SKM-1 (cell line): ENCODE results near the gene LSP1.
"Not testable (repeated sequence)": the region's sequence is repeated elsewhere in the genome, so short reads cannot be mapped to it uniquely, and the experiment has no call there.

Source experiments
- DNase-seq: peaks from one replicate; lab custom pipeline; 2025; ENCODE audit not compliant: unreplicated experiment; lab: John Stamatoyannopoulos, UW

The LSP1 gene

GRCh38 chr11:1852877-1853276, at the start of gene LSP1:
Gene LSP1, plus strand, starts transcription at chr11:1853084. Its CDS starts 61 bp downstream, at chr11:1853145.
- DNase-seq, result peak; percentile 81

- no peak for DNase-seq
These were observed 49.6 kb upstream of the LSP1 start for GRCh38 chr11:1803246-1803645.

GRCh38 chr11:1803835-1804519, 48.9 kb upstream of the LSP1 start:
- DNase-seq, result not testable (repeated sequence)

- DNase-seq, result no peak
These were observed 47.4 kb upstream of the LSP1 start for GRCh38 chr11:1805525-1805924.

- DNase-seq, result no peak
These were observed 45.5 kb upstream of the LSP1 start for GRCh38 chr11:1807264-1807995.

GRCh38 chr11:1810761-1811160, 42.1 kb upstream of the LSP1 start:
- peak; percentile 56 for DNase-seq

GRCh38 chr11:1812274-1812673, 40.6 kb upstream of the LSP1 start:
- DNase-seq, result no peak

- no peak for DNase-seq
These were observed 40.1 kb upstream of the LSP1 start for GRCh38 chr11:1812801-1813200.

- DNase-seq, result not testable (repeated sequence)
These were observed 39.5 kb upstream of the LSP1 start for GRCh38 chr11:1813356-1813755.

- no peak for DNase-seq
These were observed 38.2 kb upstream of the LSP1 start for GRCh38 chr11:1814691-1815090.

GRCh38 chr11:1815311-1815710, 37.6 kb upstream of the LSP1 start:
- no peak for DNase-seq

GRCh38 chr11:1815751-1816150, 37.1 kb upstream of the LSP1 start:
- DNase-seq, result no peak

GRCh38 chr11:1817000-1817399, 35.9 kb upstream of the LSP1 start:
- DNase-seq, result no peak

- no peak for DNase-seq
These were observed 35.4 kb upstream of the LSP1 start for GRCh38 chr11:1817511-1817910.

GRCh38 chr11:1819074-1819473, 33.8 kb upstream of the LSP1 start:
- no peak for DNase-seq

GRCh38 chr11:1820463-1821325, 32.2 kb upstream of the LSP1 start:
- DNase-seq, result no peak

- DNase-seq, result no peak
These were observed 31.3 kb upstream of the LSP1 start for GRCh38 chr11:1821562-1821961.

GRCh38 chr11:1822648-1823375, 30.1 kb upstream of the LSP1 start:
- DNase-seq, result no peak

GRCh38 chr11:1823376-1824220, 29.3 kb upstream of the LSP1 start:
- no peak for DNase-seq
